ENCODE data around the gene APOL5. TPM values are rescaled to one million over a fixed set of nuclear protein-coding genes. Genes with fewer than 3 reads are reported as not detected.

Gene APOL5
- total and polyA plus RNA-seq, 12 donors, result 0.06 TPM; not detected in 11

Other genes with a start within 250 kb of the APOL5 start
- 1 to 10 TPM; 1.4 to 9.9 (median 3.6) TPM for gene RASD2, start 177.0 kb upstream of the APOL5 start, total RNA-seq
- gene RASD2, start 177.0 kb upstream of the APOL5 start, polyA plus RNA-seq, result 1 to 10 TPM; 3.1 to 5.1 TPM
- gene MB, start 100.5 kb upstream of the APOL5 start, total RNA-seq, result over 10,000 TPM in 9 of 10 donors, 1,000 to 10,000 TPM in 1; 9,966 to 22,407 (median 14,751) TPM
- over 10,000 TPM in 1 of 2 donors, 1,000 to 10,000 TPM in 1; 8,931 to 10,284 TPM for gene MB, start 100.5 kb upstream of the APOL5 start, polyA plus RNA-seq
- 10 to 100 TPM in 2 of 10 donors, 1 to 10 TPM in 8; 4.6 to 51.9 (median 8.7) TPM for gene APOL6, start 69.4 kb upstream of the APOL5 start, total RNA-seq
- 1 to 10 TPM; 1.7 to 4.0 TPM for gene APOL6, start 69.4 kb upstream of the APOL5 start, polyA plus RNA-seq

Data from heart right ventricle (tissue), 12 donors.